Kidney tubule cell (primary cell): ENCODE measurements around the gene RAB44.
"Not testable (repeated sequence)": the region's sequence is repeated elsewhere in the genome, so short reads cannot be mapped to it uniquely, and the experiment has no call there.

Experiments used
- DNase-seq: peaks from one replicate; pipeline ENCODE4 v3.0.0-alpha.2; 2018; ENCODE audit warnings: low spot score

The RAB44 gene

GRCh38 chr6:36686668-36687513, 10.7 kb upstream of the RAB44 start:
- DNase-seq: no peak

DNA sequence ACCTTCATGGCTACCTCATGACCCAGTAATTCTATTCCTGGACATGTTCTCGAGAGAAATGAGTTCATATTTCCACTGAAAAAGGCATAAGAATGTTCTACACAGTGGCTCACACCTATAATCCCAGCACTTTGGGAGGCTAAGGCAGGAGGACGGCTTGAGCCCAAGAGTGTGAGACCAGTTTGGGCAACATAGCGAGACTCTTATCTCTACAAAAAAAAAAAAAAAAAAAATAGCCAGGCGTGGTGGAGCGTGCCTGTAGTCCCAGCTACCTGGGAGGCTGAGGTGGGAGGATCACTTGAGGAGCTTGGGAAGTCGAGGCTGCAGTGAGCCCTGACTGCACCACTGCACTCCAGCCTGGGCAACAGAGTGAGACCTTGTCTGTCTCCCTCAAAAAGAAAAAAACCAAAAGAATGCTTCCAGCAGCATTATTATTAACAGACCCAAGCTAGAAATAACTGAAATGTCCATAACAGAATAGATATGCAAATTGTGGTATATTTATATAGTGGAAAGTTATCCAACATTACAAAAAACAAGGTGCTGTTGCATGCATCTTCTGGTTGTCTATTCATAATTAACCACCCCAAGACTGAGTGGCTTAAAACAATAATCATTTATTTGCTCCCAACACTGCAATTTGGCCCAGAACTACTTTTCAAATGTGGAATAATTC, 9.4 kb upstream of the RAB44 start:
- peak; percentile 39 for DNase-seq

- peak; percentile 37 for DNase-seq
These were observed 8.9 kb upstream of the RAB44 start for GRCh38 chr6:36688739-36689075.

GRCh38 chr6:36691011-36691410, 6.6 kb upstream of the RAB44 start:
- DNase-seq: peak; percentile 22

DNA sequence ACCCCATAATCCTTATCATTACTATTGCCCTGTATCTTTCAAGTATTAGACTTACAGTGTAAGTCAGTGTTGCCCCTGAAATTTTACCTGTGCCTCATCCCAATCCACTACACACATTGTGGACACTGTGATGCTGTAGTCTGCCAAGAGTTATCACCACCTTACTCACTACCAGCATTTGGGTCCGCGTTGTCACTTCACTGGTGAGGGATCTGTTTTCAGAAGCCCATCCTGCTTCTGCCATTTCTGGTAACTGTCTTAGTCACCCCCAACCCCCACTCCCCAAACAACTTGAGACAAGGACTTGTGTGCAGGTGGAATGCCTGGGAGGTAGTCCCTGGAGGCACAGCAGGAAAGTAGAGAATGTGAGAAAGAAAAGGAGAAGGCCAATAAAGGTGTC, 6.0 kb upstream of the RAB44 start:
- no peak for DNase-seq

GRCh38 chr6:36692220-36692619, 5.4 kb upstream of the RAB44 start:
- no peak for DNase-seq

DNA sequence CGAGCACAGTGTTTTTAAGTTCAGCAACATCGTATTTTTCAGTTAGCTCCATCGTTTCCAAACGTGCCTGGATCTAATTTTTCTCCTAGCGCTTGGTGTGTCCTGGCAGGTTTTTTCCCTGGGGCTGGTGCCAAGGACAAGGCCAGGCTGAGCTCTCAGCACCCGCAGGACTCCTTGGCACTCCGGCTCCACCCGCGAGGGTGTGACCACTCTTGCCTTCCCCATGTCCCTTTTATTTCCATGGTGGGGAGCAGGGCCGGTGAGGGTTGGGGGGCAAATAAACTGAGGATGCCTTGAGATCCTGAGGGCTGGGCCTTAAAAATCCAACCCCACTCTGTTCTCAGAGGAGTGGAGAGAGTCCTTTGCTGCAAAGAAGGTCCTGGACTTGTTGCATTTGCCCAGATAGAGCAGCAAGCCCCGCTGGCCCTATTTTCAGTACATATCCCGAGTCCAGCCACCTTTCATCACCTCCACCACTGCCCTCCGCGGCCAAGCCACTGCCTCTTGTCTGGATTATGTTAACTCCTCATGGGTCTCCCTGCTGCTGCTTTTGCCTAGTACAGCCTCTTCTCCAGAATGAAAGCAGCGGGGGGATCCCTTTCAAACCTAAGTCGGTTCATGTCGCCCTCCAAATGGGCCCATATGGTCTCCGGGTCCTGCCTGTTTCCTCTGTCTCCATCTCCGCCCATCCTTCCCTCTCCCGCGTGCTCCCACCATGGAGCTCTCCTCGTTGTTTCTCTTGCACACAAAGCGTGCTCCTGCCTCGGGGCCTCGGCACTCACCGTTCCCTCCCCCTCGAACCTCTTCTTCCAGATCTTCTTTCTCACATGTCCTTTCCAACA, 4.5 kb upstream of the RAB44 start:
- no peak for DNase-seq

DNA sequence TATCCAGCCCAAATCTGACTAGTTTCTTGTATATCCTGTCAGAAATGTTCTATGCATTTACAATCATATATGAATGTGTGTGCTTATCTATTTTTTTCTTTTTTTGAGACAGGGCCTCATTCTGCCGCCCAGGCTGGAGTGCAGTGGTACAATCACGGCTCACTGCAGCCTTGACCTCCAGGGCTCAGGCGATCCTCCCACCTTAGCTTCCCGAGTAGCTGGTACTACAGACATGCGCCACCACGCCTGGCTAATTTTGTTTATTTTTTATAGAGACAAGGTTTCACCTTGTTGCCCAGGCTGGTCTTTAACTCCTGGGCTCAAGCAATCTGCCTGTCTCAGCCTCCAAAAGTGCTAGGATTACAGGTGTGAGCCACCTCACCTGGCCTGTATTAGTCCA, 3.0 kb upstream of the RAB44 start:
- no peak for DNase-seq

- no peak for DNase-seq
These were observed 2.2 kb upstream of the RAB44 start for GRCh38 chr6:36695414-36695813.

DNA sequence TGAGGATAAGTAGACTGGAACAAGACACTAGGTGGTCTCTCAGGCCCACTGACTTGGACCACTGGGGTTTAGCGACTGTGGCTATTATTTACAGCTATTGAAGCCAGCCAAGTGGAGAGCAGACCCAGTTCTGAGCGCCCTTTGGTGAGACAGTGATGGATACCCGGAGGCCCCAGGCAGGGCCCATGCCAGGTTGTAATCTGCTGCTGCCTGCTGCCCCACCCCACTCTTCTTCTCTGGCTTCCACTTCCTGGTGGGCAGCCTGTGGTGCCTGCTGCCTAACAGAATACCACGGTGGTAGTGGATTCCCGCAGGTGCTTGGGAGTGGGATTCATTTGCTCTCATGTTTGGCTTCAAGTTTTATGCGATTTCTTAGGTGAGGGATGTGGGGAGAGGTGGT, 570 bp downstream of the RAB44 start:
- no peak for DNase-seq

DNA sequence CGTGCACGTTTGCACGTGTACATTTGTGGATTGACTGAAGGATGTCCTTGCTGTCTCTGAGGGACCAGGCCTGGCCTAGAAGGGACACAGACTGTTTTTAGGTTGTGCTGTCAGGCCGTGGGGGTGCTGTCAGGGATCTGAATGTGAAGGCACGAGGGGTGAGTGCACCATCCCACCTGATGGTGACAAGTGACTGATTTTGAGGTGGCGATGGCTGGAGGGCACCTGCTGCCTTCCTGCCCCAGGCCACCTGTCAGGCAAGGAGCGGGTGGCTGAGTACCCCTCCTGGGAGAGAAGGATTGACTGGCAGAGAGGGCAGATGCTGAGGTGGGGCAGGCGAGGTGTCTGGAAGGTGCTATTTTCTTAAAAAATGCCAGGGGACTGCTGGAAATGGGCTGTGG, 1.2 kb downstream of the RAB44 start:
- DNase-seq: no peak

DNA sequence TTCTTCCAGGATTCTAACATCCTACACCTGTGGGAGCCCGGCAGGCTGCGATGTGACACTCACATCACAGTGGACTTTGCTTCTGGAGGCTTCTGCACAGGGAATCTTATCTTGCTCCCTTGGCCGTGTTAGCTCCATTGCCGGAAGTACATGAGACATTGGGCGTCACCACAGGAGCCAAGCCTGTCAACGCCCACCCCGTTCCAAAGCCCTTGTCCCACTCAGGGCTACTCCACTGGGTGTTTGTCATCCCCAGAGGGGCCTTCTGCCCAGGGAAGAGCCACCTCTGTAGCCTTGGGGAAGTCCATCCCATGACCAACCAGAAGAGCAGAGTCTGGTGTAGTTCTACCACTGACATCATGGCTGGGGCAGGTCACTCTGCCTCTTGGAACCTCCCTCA, 1.7 kb downstream of the RAB44 start:
- DNase-seq: no peak

DNA sequence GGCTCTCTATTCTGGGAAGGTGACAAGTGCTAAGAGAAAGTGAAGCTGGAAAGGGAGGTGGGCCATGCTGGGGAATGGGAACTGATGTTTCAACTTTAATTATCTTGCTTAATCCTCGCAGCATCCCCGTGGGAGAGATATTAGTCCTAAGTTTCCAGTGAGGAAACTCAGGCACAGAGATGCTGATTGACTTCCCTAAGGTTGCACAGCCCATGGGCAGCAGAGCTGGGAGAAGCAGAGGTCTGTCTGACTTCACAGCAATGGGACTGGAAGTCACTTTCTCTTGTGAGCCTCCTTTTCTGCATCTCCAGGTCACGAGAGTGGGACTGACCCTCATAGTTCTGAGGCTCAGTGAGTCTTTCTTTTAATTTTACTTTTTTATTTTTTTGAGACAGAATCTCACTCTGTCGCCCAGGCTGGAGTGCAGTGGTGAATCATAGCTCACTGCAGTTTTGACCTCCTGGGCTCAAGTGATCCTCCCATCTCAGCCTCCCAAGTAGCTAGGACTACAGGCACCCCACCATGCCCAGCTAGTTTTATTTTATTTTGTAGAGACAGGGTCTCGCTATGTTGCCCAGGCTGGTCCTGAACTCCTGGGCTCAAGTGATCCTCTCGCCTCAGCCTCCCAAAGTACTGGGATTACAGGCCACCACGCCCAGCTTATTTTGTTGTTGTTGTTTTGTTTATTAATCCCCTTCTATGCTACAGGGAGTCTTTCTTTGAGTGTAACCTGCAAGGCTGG, 2.6 kb downstream of the RAB44 start:
- DNase-seq: no peak

DNA sequence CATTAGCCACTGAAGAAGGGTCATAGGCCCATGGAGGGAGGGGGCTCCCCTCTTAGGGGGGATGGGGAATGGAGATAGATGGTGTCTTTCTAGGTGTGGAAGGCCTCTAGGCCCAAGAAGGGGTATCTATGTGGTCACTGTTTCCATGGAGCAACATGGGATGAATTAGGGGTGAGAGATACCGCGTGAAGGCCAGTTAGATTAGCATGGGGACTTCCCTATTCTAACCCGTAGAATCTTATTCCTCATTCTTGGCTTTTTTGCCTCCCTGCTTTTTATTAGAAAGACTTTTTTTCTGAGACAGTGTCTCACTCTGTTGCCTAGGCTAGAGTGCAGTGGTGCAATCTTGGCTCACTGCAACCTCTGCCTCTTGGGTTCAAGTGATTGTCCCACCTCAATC, 3.2 kb downstream of the RAB44 start:
- no peak for DNase-seq

GRCh38 chr6:36701401-36701991, 3.9 kb downstream of the RAB44 start:
- DNase-seq: peak; percentile 67

DNA sequence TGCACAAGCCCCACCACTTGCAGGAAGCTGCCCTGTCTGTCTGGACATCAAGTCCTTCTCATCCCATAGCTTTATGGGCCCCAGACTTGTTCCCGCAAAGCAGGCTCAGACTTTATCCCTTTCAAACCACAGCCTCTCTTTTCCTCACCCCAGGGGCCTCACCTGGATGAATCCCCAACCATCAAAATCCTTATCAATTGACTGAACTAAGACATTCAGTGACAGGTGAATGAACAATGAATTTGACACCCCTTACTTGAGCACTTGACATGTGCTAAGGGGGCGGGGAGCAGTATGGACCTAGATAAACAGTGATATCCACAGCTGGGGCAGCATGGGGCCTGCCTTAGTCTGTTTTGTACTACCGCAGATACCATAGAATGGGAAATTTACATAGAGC, 5.0 kb downstream of the RAB44 start:
- DNase-seq: no peak

DNA sequence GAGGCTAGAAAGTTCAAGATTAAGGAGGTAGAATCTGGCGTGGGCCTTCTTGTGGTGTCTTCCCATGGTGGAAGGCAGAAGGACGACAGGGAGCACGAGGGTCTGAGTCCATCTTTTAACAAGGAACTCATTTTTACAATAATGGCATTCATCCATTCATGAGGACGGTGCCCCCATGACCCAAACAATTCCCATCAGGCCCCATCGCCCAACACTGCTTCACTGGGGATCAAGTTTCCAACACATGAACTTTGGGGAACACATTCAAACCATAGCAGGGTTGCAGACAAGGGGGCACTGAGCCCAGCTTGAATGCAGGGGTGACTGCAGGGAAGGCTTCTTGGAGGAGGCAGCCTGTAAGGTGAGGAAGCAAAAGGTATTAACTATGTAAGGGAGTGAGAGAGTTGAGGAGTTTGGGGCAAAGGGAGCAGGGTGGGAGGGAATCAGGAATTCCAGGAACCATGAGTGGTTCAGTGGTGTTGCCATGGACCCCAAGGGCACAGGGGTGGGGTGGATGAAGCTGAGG, 5.5 kb downstream of the RAB44 start:
- DNase-seq: no peak

DNA sequence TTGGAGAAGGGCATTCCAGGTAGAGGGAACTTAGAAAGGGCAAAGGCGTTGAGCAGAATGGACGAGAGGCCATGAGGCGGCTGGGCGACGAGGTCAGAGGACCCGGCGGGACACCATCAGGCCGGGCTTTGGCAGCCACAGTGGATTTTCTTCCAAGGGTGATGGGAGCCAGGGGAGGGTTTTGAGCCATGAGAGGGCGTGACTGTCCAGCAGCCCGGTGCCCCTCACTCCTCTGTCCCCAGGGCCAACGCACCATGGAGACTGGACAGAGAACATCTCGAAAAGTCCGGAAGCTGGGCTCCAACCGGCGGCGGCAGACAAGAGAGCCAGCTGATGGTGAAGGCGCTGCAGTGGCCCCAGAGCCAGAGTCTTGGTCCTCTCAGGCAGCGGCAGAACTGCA, 6.4 kb downstream of the RAB44 start:
- DNase-seq: no peak

DNA sequence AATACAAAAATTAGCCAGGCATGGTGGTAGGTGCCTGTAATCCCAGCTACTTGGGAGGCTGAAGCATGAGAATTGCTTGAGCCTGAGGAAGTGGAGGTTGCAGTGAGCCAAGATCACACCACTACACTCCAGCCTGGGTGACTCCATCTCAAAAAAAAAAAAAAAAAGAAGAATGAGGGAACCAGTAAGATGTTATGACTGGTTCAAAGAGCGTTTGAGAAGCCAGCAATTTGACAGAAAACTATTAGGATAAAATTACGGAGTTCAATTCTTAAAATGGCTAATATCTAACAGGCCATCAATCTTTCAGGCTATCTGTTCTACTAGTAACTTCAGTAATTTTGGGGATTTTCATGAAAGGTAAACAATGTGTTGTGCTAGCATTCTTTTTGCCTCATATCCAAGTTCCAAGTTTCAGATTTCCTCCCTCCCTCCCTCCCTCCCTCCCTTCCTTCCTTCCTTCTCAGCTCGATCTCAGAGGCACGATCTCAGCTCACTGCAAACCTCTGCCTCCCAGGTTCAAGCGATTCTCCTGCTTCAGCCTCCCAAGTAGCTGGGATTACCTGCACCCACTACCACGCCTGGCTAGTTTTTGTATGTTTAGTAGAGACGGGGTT, 7.4 kb downstream of the RAB44 start:
- not testable (repeated sequence) for DNase-seq

DNA sequence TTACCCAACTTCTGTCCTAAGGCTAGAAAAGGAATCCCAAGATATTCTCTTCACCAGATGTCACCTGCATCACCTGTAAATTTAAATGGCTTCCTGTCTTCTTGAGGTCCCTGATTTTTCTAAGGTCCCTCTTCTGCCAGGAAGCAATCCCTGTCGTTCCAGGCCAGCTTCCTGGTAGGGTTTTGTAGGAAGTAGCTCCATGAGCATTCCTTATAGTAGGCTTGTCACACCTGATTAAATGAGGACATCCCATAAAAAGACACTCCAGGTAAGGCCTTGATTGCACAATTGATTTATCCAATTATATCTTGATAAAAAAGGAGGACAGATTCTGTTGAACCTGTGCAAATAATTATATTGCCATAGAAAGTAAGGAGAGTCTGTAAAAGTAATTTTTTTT, 8.7 kb downstream of the RAB44 start:
- DNase-seq: no peak

GRCh38 chr6:36712816-36713215, 15.2 kb downstream of the RAB44 start:
- no peak for DNase-seq
